CD14-positive monocyte (primary cell): Measurements from ENCODE around the gene SLC7A10. TPM values are rescaled to one million over a fixed set of nuclear protein-coding genes. Genes with fewer than 3 reads are reported as not detected.

Experiments used
- DNase-seq, 3 donors: peaks; one replicate each; pipeline ENCODE4 v3.0.0-alpha.2; 2011 to 2022
- H2AFZ ChIP-seq: 2 replicates; pipeline ENCODE4 v1.6.0; 2012; ENCODE audit warnings: mild to moderate bottlenecking, low read depth, low read length, inconsistent platforms; ENCODE audit not compliant: insufficient read depth, poor library complexity, severe bottlenecking
- H3K27ac ChIP-seq, 2 donors: 1 replicate in 1 of 2; 2 replicates in 1 of 2; pipeline ENCODE4 v1.5.1; 2012 to 2013; ENCODE audit warnings: low read length in 2 of 2, control low read depth in 1 of 2, inconsistent platforms in 1 of 2, low read depth in 1 of 2, mild to moderate bottlenecking in 1 of 2
- H3K27me3 ChIP-seq, 2 donors: one replicate each; pipeline versions ENCODE4 v1.6.0 to v1.6.1; 2011 to 2013; ENCODE audit warnings: low read length in 2 of 2; ENCODE audit not compliant: control insufficient read depth in 2 of 2, insufficient read depth in 2 of 2
- H3K36me3 ChIP-seq, 2 donors: replicated peaks in 1 of 2; 1 replicate in 1 of 2; 2 replicates in 1 of 2; pipeline versions ENCODE4 v1.5.1 to v1.6.1; 2012 to 2013; ENCODE audit warnings: low read length in 2 of 2, control low read depth in 1 of 2, inconsistent platforms in 1 of 2, mild to moderate bottlenecking in 1 of 2; ENCODE audit not compliant: insufficient read depth in 2 of 2, control insufficient read depth in 1 of 2
- H3K4me1 ChIP-seq, 2 donors: 1 replicate in 1 of 2; 2 replicates in 1 of 2; pipeline versions ENCODE4 v1.5.1 to v1.6.1; 2012 to 2013; ENCODE audit warnings: low read length in 2 of 2, control low read depth in 1 of 2, inconsistent platforms in 1 of 2, mild to moderate bottlenecking in 1 of 2, moderate library complexity in 1 of 2; ENCODE audit not compliant: insufficient read depth in 2 of 2, control insufficient read depth in 1 of 2
- H3K4me2 ChIP-seq: replicated peaks from 2 replicates; pipeline ENCODE3; 2012; ENCODE audit warnings: low read length, moderate library complexity, mild to moderate bottlenecking; ENCODE audit not compliant: poor library complexity, severe bottlenecking; ENCODE audit errors: extremely low read depth
- H3K4me3 ChIP-seq, 3 experiments: fragments of 200-600 bp in 1 of 3; sonication (generic) in 1 of 3; replicated peaks in 1 of 3; 1 replicate in 2 of 3; 2 replicates in 1 of 3; pipeline ENCODE4 v1.5.1; 2011 to 2013; ENCODE audit warnings: low read length in 3 of 3, mild to moderate bottlenecking in 3 of 3, control low read depth in 2 of 3, low read depth in 2 of 3, inconsistent platforms in 1 of 3, moderate library complexity in 1 of 3
- H3K79me2 ChIP-seq: 2 replicates; pipeline ENCODE4 v1.6.0; 2012; ENCODE audit warnings: mild to moderate bottlenecking, control low read depth, inconsistent platforms, low read length, moderate library complexity; ENCODE audit not compliant: insufficient read depth
- H3K9ac ChIP-seq: 2 replicates; pipeline ENCODE4 v1.6.0; 2017; ENCODE audit warnings: low read length, mild to moderate bottlenecking; ENCODE audit not compliant: insufficient read depth, poor library complexity, severe bottlenecking
- H3K9me3 ChIP-seq, 2 donors: replicated peaks in 1 of 2; 1 replicate in 1 of 2; 2 replicates in 1 of 2; pipeline versions ENCODE4 v1.5.1 to v1.6.1; 2012 to 2013; ENCODE audit warnings: low read length in 2 of 2, control low read depth in 1 of 2; ENCODE audit not compliant: control insufficient read depth in 1 of 2, insufficient read depth in 1 of 2
- H4K20me1 ChIP-seq: 2 replicates; pipeline ENCODE4 v1.6.0; 2012; ENCODE audit warnings: mild to moderate bottlenecking, low read length, control low read depth, moderate library complexity; ENCODE audit not compliant: insufficient read depth
- H3K27ac Mint-ChIP-seq, 7 donors: one replicate each; pipeline ENCODE4 v1.8.0; 2020; ENCODE audit warnings: mild to moderate bottlenecking in 7 of 7, mixed read lengths in 7 of 7, moderate library complexity in 6 of 7, inconsistent platforms in 2 of 7
- H3K27me3 Mint-ChIP-seq, 3 donors: one replicate each; pipeline ENCODE4 v1.8.0; 2021 to 2022; ENCODE audit warnings: low read depth in 3 of 3, mild to moderate bottlenecking in 3 of 3, mixed read lengths in 3 of 3, moderate library complexity in 3 of 3, inconsistent platforms in 1 of 3
- H3K36me3 Mint-ChIP-seq, 2 donors: one replicate each; pipeline ENCODE4 v1.8.0; 2020; ENCODE audit warnings: mixed read lengths in 2 of 2, inconsistent platforms in 1 of 2, mild to moderate bottlenecking in 1 of 2
- H3K4me1 Mint-ChIP-seq: one replicate; pipeline ENCODE4 v1.8.0; 2020; ENCODE audit warnings: mild to moderate bottlenecking, mixed read lengths
- H3K4me3 Mint-ChIP-seq, 2 donors: one replicate each; pipeline ENCODE4 v1.8.0; 2020; ENCODE audit warnings: mild to moderate bottlenecking in 2 of 2, mixed read lengths in 2 of 2, moderate library complexity in 1 of 2
- H3K9me3 Mint-ChIP-seq, 7 donors: one replicate each; pipeline ENCODE4 v1.8.0; 2020 to 2022; ENCODE audit warnings: mixed read lengths in 7 of 7, mild to moderate bottlenecking in 6 of 7, moderate library complexity in 6 of 7, inconsistent platforms in 2 of 7
- CTCF ChIP-seq: fragments of 200-600 bp; IDR thresholded peaks from one replicate; pipeline ENCODE4 v1.8.0; 2022; ENCODE audit warnings: antibody characterized with exemption, mild to moderate bottlenecking
- WGBS: methylation state at CpG from one replicate; pipeline ENCODE4 v1.1.5; 2013; ENCODE audit warnings: missing lambda C conversion rate; ENCODE audit not compliant: insufficient coverage; 5-methylcytosine and 5-hydroxymethylcytosine counted together
- intact Hi-C, 2 donors: fragments of 100-400 bp; cut with micrococcal nuclease; formaldehyde crosslinking; loops; one replicate each; pipeline versions ENCODE4 v1.15.0 to v1.15.1; 2023
- polyA plus RNA-seq, 3 donors: library from polyadenylated mRNA; depleted of rRNA in 1 of 3; unstranded in 2 of 3; stranded (reverse) in 1 of 3; fragments of 300-500 nt in 2 of 3; fragments of >200 nt in 1 of 3; fragmentation: Illumina TruSeq in 2 of 3; gene quantifications; 1 replicate in 2 of 3; 2 replicates in 1 of 3; pipeline ENCODE4 v1.2.3, GENCODE V29; 2012 to 2021

SLC7A10 gene
- polyA plus RNA-seq, 3 donors: 0.52 TPM; not detected in 2

GRCh38 chr19:33215438-33216197, 10.0 kb downstream of the SLC7A10 start:
- Histone ChIP-seq H4K20me1 (no peaks in the 10 kb centered on the region), H3K4me2 (no peak overlapping the region), H3K4me3 (no peak overlapping the region), H2AFZ (no peak overlapping the region), H3K79me2 (no peaks in the 10 kb centered on the region), H3K9ac (no peak overlapping the region), H3K9me3 (no peaks in the 10 kb centered on the region), H3K36me3 (no peaks in the 10 kb centered on the region), H3K27me3 (no peaks in the 10 kb centered on the region), H3K4me1 (no peaks in the 10 kb centered on the region), H3K27ac (no peak overlapping the region)
- Mint-ChIP-seq H3K9me3 (no peaks in the 10 kb centered on the region), H3K36me3 (no peaks in the 10 kb centered on the region), H3K4me1 (no peaks in the 10 kb centered on the region), H3K27ac (no peak overlapping the region), H3K4me3 (no peak overlapping the region), H3K27me3 (peaks cover 2 to 5% (median 3%) of the 10 kb centered on the region in 3 donors)
- intact Hi-C loops: no loop called here
- 94% methylated on average over 13 of the region's 19 CpGs for WGBS
- no peak for TF ChIP-seq CTCF
- DNase-seq: no peak

- H3K79me2 ChIP-seq: no peaks in the 10 kb centered on the region
- intact Hi-C loops: no loop called here
- H3K27me3 ChIP-seq: no peaks in the 10 kb centered on the region
- Mint-ChIP-seq H3K4me3 (no peak overlapping the region), H3K27ac (no peak overlapping the region), H3K9me3 (no peaks in the 10 kb centered on the region), H3K27me3 (peaks cover under 1 to 3% (median 3%) of the 10 kb centered on the region in 3 donors), H3K4me1 (no peaks in the 10 kb centered on the region), H3K36me3 (no peaks in the 10 kb centered on the region)
- H3K4me3 ChIP-seq: no peak overlapping the region
- no peaks in the 10 kb centered on the region for H3K4me1 ChIP-seq
- H3K4me2 ChIP-seq: no peak overlapping the region
- no peak overlapping the region for H3K27ac ChIP-seq
- no peak overlapping the region for H3K9ac ChIP-seq
- WGBS: 64% methylated on average over 4 of the region's 6 CpGs
- no peak for DNase-seq
- H3K9me3 ChIP-seq: no peaks in the 10 kb centered on the region
- no peaks in the 10 kb centered on the region for H3K36me3 ChIP-seq
- no peak overlapping the region for H2AFZ ChIP-seq
- H4K20me1 ChIP-seq: no peaks in the 10 kb centered on the region
- TF ChIP-seq CTCF: no peak
Observed at GRCh38 chr19:33214596-33214995, 11.1 kb downstream of the SLC7A10 start.
